ENCODE data around the gene NYNRIN. TPM values are rescaled to one million over a fixed set of nuclear protein-coding genes. Genes with fewer than 3 reads are reported as not detected.

Gene NYNRIN
- total and polyA plus RNA-seq, 2 donors (not counting 3 experiments of a cell fraction or from before 2014, with no cell fraction given): 37.2 to 42.8 TPM

DNA sequence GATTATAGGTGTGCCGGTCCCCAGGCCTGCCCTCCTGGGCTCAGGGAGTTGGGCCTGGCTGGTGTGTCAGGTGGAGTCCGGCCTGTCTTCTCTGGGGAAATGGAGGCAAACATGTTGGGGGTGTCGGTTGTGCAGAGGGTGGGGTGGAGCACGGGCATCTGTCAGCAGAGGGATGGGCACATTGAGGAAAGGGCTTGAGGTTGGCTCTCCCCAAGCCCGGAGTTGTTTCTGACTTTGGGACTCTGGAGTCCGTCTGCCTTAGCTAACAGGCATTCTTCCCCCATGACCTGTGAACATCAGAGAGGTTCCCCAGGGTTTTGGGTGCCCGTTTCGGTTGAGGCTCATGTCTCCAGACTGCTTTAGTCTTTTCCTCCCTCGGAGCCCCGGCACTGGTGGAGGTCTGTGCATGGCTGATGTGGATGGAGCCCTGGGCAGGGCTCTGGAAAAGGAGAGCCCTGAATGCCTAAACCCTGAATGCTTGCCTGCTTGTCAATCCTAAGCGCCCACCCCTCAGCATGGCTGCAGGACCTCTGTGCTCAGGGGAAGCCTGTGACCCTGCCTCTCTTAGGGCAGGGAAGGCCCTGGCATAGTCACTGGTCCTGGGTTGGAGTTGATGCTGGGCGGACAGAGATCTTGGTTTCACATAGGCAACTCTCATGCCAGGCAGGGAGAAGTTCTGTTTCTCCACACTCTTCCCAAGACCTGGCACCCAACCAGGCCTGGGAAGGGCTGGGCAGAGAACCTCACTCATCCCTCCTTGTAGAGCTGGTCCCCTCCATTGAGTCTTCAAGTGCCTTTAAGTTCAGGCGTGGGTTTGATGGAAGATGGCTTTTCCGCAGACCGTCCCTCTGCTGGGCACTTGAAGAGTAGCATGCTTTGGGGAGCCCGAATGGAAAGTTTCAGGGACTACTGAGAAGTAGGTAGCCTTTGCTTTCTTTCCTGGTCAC lies 12.9 kb downstream of the NYNRIN start:
- peak; percentile 87 for FAIRE-seq
- no peak for TF ChIP-seq MYC (IDR thresholded peaks at IDR 0.05; ENCODE audit: low read depth, low read length)
- TF ChIP-seq, protein P1, sequence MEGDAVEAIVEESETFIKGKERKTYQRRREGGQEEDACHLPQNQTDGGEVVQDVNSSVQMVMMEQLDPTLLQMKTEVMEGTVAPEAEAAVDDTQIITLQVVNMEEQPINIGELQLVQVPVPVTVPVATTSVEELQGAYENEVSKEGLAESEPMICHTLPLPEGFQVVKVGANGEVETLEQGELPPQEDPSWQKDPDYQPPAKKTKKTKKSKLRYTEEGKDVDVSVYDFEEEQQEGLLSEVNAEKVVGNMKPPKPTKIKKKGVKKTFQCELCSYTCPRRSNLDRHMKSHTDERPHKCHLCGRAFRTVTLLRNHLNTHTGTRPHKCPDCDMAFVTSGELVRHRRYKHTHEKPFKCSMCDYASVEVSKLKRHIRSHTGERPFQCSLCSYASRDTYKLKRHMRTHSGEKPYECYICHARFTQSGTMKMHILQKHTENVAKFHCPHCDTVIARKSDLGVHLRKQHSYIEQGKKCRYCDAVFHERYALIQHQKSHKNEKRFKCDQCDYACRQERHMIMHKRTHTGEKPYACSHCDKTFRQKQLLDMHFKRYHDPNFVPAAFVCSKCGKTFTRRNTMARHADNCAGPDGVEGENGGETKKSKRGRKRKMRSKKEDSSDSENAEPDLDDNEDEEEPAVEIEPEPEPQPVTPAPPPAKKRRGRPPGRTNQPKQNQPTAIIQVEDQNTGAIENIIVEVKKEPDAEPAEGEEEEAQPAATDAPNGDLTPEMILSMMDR (IDR thresholded peaks at IDR 0.05; ENCODE audit: extremely low read depth in 1 of 2, insufficient read depth in 1 of 2, low read depth in 1 of 2, low read length in 2 of 2): peak; percentile 67 to 76
- TF ChIP-seq EZH2 (IDR thresholded peaks at IDR 0.05; ENCODE audit: borderline replicate concordance, low read depth, low read length, severe bottlenecking): no peak
- no peak for TF ChIP-seq FOS (IDR thresholded peaks at IDR 0.05; ENCODE audit: borderline replicate concordance, insufficient read depth, low read length)
- no peak for TF ChIP-seq POLR2AphosphoS5 (IDR thresholded peaks at IDR 0.05; ENCODE audit: insufficient read depth, low read depth, low read length)
- ChIA-PET CTCF (interaction anchor here (0.9 to 8.7 kb wide), 12 partner anchors 9 to 121 kb away, joined by 3 to 86 read pairs (median 4); partner anchors contain the start of gene ADCY4), POLR2A (no interaction called here)
- Histone ChIP-seq H4K20me1 (replicated peaks; ENCODE audit: control insufficient read depth, extremely low read depth, insufficient read depth, low read length) (no peaks in the 10 kb centered on the region), H2AFZ (ENCODE audit: low read depth, low read length) (no peak overlapping the region), H3K9ac (replicated peaks; ENCODE audit: extremely low read depth, insufficient read depth, low read length) (no peak overlapping the region), H3K4me3 (replicated peaks in 1 of 3; ENCODE audit: insufficient read depth in 1 of 3, low read depth in 1 of 3, low read length in 3 of 3) (no peak overlapping the region), H3K79me2 (ENCODE audit: control insufficient read depth, insufficient read depth, low read length) (no peaks in the 10 kb centered on the region), H3K9me1 (replicated peaks; ENCODE audit: control insufficient read depth, extremely low read depth, insufficient read depth, low read length) (no peaks in the 10 kb centered on the region), H3K4me2 (ENCODE audit: insufficient read depth, low read length) (no peak overlapping the region), H3K36me3 (ENCODE audit: control insufficient read depth in 2 of 2, extremely low read depth in 1 of 2, insufficient read depth in 2 of 2, low read length in 2 of 2) (peaks cover 4 to 56% of the 10 kb centered on the region in 2 experiments), H3K4me1 (ENCODE audit: control insufficient read depth, extremely low read depth, insufficient read depth, low read length) (no peaks in the 10 kb centered on the region), H3K9me3 (replicated peaks; ENCODE audit: control insufficient read depth, insufficient read depth, low read length) (no peaks in the 10 kb centered on the region), H3K27me3 (ENCODE audit: control insufficient read depth in 2 of 2, insufficient read depth in 2 of 2, low read length in 2 of 2) (no peaks in the 10 kb centered on the region), H3K27ac (ENCODE audit: insufficient read depth, low read depth, low read length) (no peak overlapping the region)
- intact Hi-C loops (cut with micrococcal nuclease) (loop anchor here (1.0 kb wide), 4 partner anchors 20 to 77 kb away; partner anchors contain the start of gene RIPK3), dilution Hi-C loops (cut with MboI; ENCODE audit: extremely low pct_ligation_motif_present, low sequenced_read_pairs) (no loop called here)
- BruUV-seq (replicated peaks): no TSS peak
- peak; percentile 70 for DNase-seq (ENCODE audit: low read depth, low spot score)

All from endothelial cell of umbilical vein (primary cell).